HCT116 (cell line): ENCODE results near the gene VEGFA. TPM values are rescaled to one million over a fixed set of nuclear protein-coding genes. Genes with fewer than 3 reads are reported as not detected.
A peak's percentile ranks its signal among the peaks of the same experiment; 100 is the strongest.

ENCODE experiments used
- ATAC-seq: fragments of 200-7000 bp; cut with Tn5 transposase; 2 replicates; pipeline ENCODE4 v1.9.1; 2020; ENCODE audit warnings: mild to moderate bottlenecking, moderate library complexity
- BruUV-seq: library from RNA; stranded (reverse); fragments of 400-500 nt; replicated peaks from 2 replicates; lab custom pipeline; 2021; lab: Mats Ljungman, UMichigan
- CTCF ChIA-PET: fragments of 300-600 bp; sonication (Branson Sonifier 250); formaldehyde crosslinking; loops from one replicate; lab custom pipeline; 2021; ENCODE audit warnings: antibody characterized with exemption; lab: Charles Lee
- POLR2A ChIA-PET: fragments of 300-600, 350-600 bp; sonication (Branson Sonifier 250); formaldehyde crosslinking; loops from one replicate; lab custom pipeline; 2021; ENCODE audit warnings: antibody characterized with exemption; lab: Charles Lee
- RAD21 ChIA-PET, 2 experiments: fragments of 300-600 bp; sonication (Branson Sonifier 250); formaldehyde crosslinking; loops; one replicate each; lab custom pipeline; 2023; ENCODE audit warnings: low total read pairs in 2 of 2; ENCODE audit not compliant: uncharacterized antibody in 2 of 2, unreplicated experiment in 2 of 2, low non-redundant PET in 1 of 2; lab: Charles Lee
- DNase-seq: peaks from one replicate; pipeline ENCODE4 v3.0.0-alpha.2; 2010; ENCODE audit warnings: low read depth, low spot score
- H2AFZ ChIP-seq: fragments of 200-600 bp; shearing (Covaris generic), sonication (generic); 2 replicates; pipeline ENCODE4 v1.6.1; 2017; ENCODE audit warnings: low read depth, mixed run types, mixed read lengths, antibody characterized with exemption, low read length; ENCODE audit not compliant: poor library complexity, severe bottlenecking
- H3K27ac ChIP-seq: 2 replicates; pipeline ENCODE4 v1.5.1; 2012; ENCODE audit warnings: low read depth, low read length
- H3K27me3 ChIP-seq: fragments of 200-600 bp; sonication (generic); 2 replicates; pipeline ENCODE4 v1.6.1; 2016; ENCODE audit warnings: mixed run types, low read length, mixed read lengths; ENCODE audit not compliant: insufficient read depth
- H3K36me3 ChIP-seq, 2 experiments: fragments of 200-500 bp in 1 of 2; fragments of 200-600 bp in 1 of 2; sonication (Bioruptor generic) in 1 of 2; sonication (generic) in 1 of 2; 2 replicates each; pipeline versions ENCODE4 v1.5.1 to v1.6.1; 2014 to 2016; ENCODE audit warnings: low read length in 2 of 2, inconsistent platforms in 1 of 2, mixed read lengths in 1 of 2, mixed run types in 1 of 2; ENCODE audit not compliant: insufficient read depth in 2 of 2, control insufficient read depth in 1 of 2
- H3K4me1 ChIP-seq, 2 experiments: fragments of 200-600 bp in 1 of 2; sonication (generic) in 1 of 2; 2 replicates each; pipeline versions ENCODE4 v1.5.1 to v1.6.1; 2012 to 2017; ENCODE audit warnings: low read length in 2 of 2, inconsistent platforms in 1 of 2, mild to moderate bottlenecking in 1 of 2, mixed read lengths in 1 of 2, mixed run types in 1 of 2, moderate library complexity in 1 of 2; ENCODE audit not compliant: insufficient read depth in 2 of 2, control insufficient read depth in 1 of 2
- H3K4me2 ChIP-seq: fragments of 200-600 bp; sonication (generic); 2 replicates; pipeline ENCODE4 v1.6.1; 2017; ENCODE audit warnings: mixed run types, low read length, mixed read lengths
- H3K4me3 ChIP-seq, 2 experiments: fragments of 200-600 bp in 1 of 2; sonication (generic) in 1 of 2; replicated peaks in 1 of 2; 2 replicates each; pipeline ENCODE4 v1.5.1; 2011 to 2016; ENCODE audit warnings: low read length in 2 of 2, control low read depth in 1 of 2, low read depth in 1 of 2, mild to moderate bottlenecking in 1 of 2, mixed read lengths in 1 of 2, mixed run types in 1 of 2
- H3K79me2 ChIP-seq: fragments of 200-600 bp; sonication (generic); 2 replicates; pipeline ENCODE4 v1.6.1; 2017; ENCODE audit warnings: mild to moderate bottlenecking, mixed run types, low read length, moderate library complexity, mixed read lengths; ENCODE audit not compliant: insufficient read depth
- H3K9ac ChIP-seq: fragments of 200-600 bp; sonication (generic); 2 replicates; pipeline ENCODE4 v1.6.1; 2016; ENCODE audit warnings: low read length, mixed read lengths
- H3K9me2 ChIP-seq: fragments of 200-600 bp; sonication (generic), shearing (Covaris generic); 2 replicates; pipeline ENCODE4 v1.6.1; 2017; ENCODE audit warnings: mixed run types, mild to moderate bottlenecking, moderate library complexity; ENCODE audit not compliant: insufficient read depth
- H3K9me3 ChIP-seq, 2 experiments: fragments of 200-500 bp in 1 of 2; fragments of 200-600 bp in 1 of 2; sonication (Bioruptor generic) in 1 of 2; sonication (generic) in 1 of 2; 2 replicates each; pipeline ENCODE4 v1.6.1; 2014 to 2017; ENCODE audit warnings: low read length in 2 of 2, mixed read lengths in 2 of 2, inconsistent platforms in 1 of 2, low read depth in 1 of 2, mild to moderate bottlenecking in 1 of 2, mixed run types in 1 of 2, moderate library complexity in 1 of 2; ENCODE audit not compliant: control insufficient read depth in 1 of 2, insufficient read depth in 1 of 2
- H4K20me1 ChIP-seq: fragments of 200-600 bp; sonication (generic), shearing (Covaris generic); 2 replicates; pipeline ENCODE4 v1.6.1; 2017; ENCODE audit warnings: mixed run types, mild to moderate bottlenecking, moderate library complexity; ENCODE audit not compliant: insufficient read depth
- CEBPB ChIP-seq: IDR thresholded peaks from 2 replicates; pipeline ENCODE4 v1.6.1; 2012; ENCODE audit warnings: low read depth
- POLR2AphosphoS5 ChIP-seq: IDR thresholded peaks from 2 replicates; pipeline ENCODE4 v1.6.1; 2011; ENCODE audit warnings: mild to moderate bottlenecking, low read depth, low read length, moderate library complexity
- SP1 ChIP-seq: IDR thresholded peaks from 2 replicates; pipeline ENCODE4 v1.6.1; 2012; ENCODE audit warnings: low read depth
- SRF ChIP-seq: IDR thresholded peaks from 2 replicates; pipeline ENCODE4 v1.6.1; 2012; ENCODE audit warnings: low read depth
- ZFX ChIP-seq: fragments of 450-650 bp; IDR thresholded peaks from 2 replicates; pipeline ENCODE4 v1.6.1; 2017
- intact Hi-C: fragments of 100-400 bp; cut with micrococcal nuclease; formaldehyde crosslinking; loops from 2 replicates; pipeline ENCODE4 v1.10.0; 2022
- total RNA-seq: library from RNA; stranded (reverse); gene quantifications from one replicate; pipeline ENCODE4 v1.2.1, GENCODE V29; 2021; ENCODE audit not compliant: unreplicated experiment
- TF ChIP-seq, protein P1 (sequence below), 3 experiments: fragments of 200-600 bp in 1 of 3; sonication (generic) in 1 of 3; IDR thresholded peaks in 2 of 3; conservative IDR thresholded peaks in 1 of 3; 2 replicates each; pipeline ENCODE4 v1.5.1; 2012 to 2017; ENCODE audit warnings: low read depth in 2 of 3, low read length in 2 of 3, antibody characterized with exemption in 1 of 3, borderline replicate concordance in 1 of 3, control low read depth in 1 of 3, mild to moderate bottlenecking in 1 of 3, mixed read lengths in 1 of 3, mixed run types in 1 of 3, moderate library complexity in 1 of 3; ENCODE audit not compliant: insufficient read depth in 1 of 3
- TF ChIP-seq, protein P2 (sequence below): IDR thresholded peaks from 2 replicates; pipeline ENCODE4 v1.6.1; 2012
- TF ChIP-seq, protein P3 (sequence below): IDR thresholded peaks from 2 replicates; pipeline ENCODE4 v1.6.1; 2011; ENCODE audit warnings: mild to moderate bottlenecking, low read length, moderate library complexity; ENCODE audit not compliant: insufficient replicate concordance; ENCODE audit errors: extremely low read depth
- TF ChIP-seq, protein P4 (sequence below): IDR thresholded peaks from 2 replicates; pipeline ENCODE4 v1.6.1; 2012; ENCODE audit warnings: low read depth

VEGFA gene
- total RNA-seq, 1 experiment from 2014 or later, result 112 TPM

DNA sequence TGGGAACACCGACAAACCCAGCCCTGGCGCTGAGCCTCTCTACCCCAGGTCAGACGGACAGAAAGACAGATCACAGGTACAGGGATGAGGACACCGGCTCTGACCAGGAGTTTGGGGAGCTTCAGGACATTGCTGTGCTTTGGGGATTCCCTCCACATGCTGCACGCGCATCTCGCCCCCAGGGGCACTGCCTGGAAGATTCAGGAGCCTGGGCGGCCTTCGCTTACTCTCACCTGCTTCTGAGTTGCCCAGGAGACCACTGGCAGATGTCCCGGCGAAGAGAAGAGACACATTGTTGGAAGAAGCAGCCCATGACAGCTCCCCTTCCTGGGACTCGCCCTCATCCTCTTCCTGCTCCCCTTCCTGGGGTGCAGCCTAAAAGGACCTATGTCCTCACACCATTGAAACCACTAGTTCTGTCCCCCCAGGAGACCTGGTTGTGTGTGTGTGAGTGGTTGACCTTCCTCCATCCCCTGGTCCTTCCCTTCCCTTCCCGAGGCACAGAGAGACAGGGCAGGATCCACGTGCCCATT is 15.3 kb downstream of the VEGFA start:
- ChIA-PET POLR2A (interaction anchor here (0.7 kb wide), 1 partner anchor 156 kb away, joined by 4 read pairs; the partner anchor contains the start of gene GTPBP2), CTCF (interaction anchor here (1.6 to 1.8 kb wide), 2 partner anchors 11 to 17 kb away, joined by 3 to 5 read pairs; no protein-coding TSS in a partner anchor)

DNA sequence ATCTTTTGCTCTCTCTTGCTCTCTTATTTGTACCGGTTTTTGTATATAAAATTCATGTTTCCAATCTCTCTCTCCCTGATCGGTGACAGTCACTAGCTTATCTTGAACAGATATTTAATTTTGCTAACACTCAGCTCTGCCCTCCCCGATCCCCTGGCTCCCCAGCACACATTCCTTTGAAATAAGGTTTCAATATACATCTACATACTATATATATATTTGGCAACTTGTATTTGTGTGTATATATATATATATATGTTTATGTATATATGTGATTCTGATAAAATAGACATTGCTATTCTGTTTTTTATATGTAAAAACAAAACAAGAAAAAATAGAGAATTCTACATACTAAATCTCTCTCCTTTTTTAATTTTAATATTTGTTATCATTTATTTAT is 15.9 kb downstream of the VEGFA start:
- no peak for DNase-seq
- intact Hi-C loops, result no loop called here
- no TSS peak for BruUV-seq
- Histone ChIP-seq H3K27ac (no peak overlapping the region), H3K27me3 (no peaks in the 10 kb centered on the region), H3K9ac (no peak overlapping the region), H3K9me2 (no peaks in the 10 kb centered on the region), H2AFZ (no peak overlapping the region), H3K9me3 (no peaks in the 10 kb centered on the region), H4K20me1 (no peaks in the 10 kb centered on the region), H3K79me2 (peaks cover 11% of the 10 kb centered on the region; the same call in 1 of the 2 replicates), H3K4me3 (no peak overlapping the region), H3K4me2 (no peak overlapping the region), H3K4me1 (no peaks in the 10 kb centered on the region), H3K36me3 (peaks cover 15 to 47% of the 10 kb centered on the region in 2 experiments; a peak in 3 of 4 replicates)
- ChIA-PET RAD21 (no interaction called here), POLR2A (interaction anchor here (0.7 to 1.3 kb wide), 3 partner anchors 8 to 156 kb away, joined by 4 to 5 read pairs (median 4); partner anchors contain the start of gene GTPBP2), CTCF (interaction anchor here (1.0 to 1.8 kb wide), 5 partner anchors 11 to 157 kb away, joined by 3 to 5 read pairs (median 3); partner anchors contain the start of genes GTPBP2 and VEGFA)
- ATAC-seq, result no peak
- TF ChIP-seq, protein P1, sequence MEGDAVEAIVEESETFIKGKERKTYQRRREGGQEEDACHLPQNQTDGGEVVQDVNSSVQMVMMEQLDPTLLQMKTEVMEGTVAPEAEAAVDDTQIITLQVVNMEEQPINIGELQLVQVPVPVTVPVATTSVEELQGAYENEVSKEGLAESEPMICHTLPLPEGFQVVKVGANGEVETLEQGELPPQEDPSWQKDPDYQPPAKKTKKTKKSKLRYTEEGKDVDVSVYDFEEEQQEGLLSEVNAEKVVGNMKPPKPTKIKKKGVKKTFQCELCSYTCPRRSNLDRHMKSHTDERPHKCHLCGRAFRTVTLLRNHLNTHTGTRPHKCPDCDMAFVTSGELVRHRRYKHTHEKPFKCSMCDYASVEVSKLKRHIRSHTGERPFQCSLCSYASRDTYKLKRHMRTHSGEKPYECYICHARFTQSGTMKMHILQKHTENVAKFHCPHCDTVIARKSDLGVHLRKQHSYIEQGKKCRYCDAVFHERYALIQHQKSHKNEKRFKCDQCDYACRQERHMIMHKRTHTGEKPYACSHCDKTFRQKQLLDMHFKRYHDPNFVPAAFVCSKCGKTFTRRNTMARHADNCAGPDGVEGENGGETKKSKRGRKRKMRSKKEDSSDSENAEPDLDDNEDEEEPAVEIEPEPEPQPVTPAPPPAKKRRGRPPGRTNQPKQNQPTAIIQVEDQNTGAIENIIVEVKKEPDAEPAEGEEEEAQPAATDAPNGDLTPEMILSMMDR (IDR thresholded peaks at IDR 0.05 in 2 of 3, conservative IDR thresholded peaks at IDR 0.05 in 1 of 3; ENCODE audit: borderline replicate concordance in 1 of 3, insufficient read depth in 1 of 3, low read depth in 2 of 3, low read length in 2 of 3), result no peak
- TF ChIP-seq SP1 (no peak), SRF (no peak), CEBPB (no peak), ZFX (no peak)
- TF ChIP-seq, protein P2, sequence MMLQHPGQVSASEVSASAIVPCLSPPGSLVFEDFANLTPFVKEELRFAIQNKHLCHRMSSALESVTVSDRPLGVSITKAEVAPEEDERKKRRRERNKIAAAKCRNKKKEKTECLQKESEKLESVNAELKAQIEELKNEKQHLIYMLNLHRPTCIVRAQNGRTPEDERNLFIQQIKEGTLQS, result no peak
- TF ChIP-seq, protein P3, sequence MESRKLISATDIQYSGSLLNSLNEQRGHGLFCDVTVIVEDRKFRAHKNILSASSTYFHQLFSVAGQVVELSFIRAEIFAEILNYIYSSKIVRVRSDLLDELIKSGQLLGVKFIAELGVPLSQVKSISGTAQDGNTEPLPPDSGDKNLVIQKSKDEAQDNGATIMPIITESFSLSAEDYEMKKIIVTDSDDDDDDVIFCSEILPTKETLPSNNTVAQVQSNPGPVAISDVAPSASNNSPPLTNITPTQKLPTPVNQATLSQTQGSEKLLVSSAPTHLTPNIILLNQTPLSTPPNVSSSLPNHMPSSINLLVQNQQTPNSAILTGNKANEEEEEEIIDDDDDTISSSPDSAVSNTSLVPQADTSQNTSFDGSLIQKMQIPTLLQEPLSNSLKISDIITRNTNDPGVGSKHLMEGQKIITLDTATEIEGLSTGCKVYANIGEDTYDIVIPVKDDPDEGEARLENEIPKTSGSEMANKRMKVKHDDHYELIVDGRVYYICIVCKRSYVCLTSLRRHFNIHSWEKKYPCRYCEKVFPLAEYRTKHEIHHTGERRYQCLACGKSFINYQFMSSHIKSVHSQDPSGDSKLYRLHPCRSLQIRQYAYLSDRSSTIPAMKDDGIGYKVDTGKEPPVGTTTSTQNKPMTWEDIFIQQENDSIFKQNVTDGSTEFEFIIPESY, result no peak
- TF ChIP-seq, protein P4, sequence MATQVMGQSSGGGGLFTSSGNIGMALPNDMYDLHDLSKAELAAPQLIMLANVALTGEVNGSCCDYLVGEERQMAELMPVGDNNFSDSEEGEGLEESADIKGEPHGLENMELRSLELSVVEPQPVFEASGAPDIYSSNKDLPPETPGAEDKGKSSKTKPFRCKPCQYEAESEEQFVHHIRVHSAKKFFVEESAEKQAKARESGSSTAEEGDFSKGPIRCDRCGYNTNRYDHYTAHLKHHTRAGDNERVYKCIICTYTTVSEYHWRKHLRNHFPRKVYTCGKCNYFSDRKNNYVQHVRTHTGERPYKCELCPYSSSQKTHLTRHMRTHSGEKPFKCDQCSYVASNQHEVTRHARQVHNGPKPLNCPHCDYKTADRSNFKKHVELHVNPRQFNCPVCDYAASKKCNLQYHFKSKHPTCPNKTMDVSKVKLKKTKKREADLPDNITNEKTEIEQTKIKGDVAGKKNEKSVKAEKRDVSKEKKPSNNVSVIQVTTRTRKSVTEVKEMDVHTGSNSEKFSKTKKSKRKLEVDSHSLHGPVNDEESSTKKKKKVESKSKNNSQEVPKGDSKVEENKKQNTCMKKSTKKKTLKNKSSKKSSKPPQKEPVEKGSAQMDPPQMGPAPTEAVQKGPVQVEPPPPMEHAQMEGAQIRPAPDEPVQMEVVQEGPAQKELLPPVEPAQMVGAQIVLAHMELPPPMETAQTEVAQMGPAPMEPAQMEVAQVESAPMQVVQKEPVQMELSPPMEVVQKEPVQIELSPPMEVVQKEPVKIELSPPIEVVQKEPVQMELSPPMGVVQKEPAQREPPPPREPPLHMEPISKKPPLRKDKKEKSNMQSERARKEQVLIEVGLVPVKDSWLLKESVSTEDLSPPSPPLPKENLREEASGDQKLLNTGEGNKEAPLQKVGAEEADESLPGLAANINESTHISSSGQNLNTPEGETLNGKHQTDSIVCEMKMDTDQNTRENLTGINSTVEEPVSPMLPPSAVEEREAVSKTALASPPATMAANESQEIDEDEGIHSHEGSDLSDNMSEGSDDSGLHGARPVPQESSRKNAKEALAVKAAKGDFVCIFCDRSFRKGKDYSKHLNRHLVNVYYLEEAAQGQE, result no peak

More for the DNA sequence above, 15.3 kb downstream of the VEGFA start:
- Histone ChIP-seq H3K9me2 (no peaks in the 10 kb centered on the region), H3K27me3 (no peaks in the 10 kb centered on the region), H3K4me2 (no peak overlapping the region), H3K36me3 (peaks cover 18 to 50% of the 10 kb centered on the region in 2 experiments), H3K79me2 (peaks cover 11% of the 10 kb centered on the region; the same call in 1 of the 2 replicates), H3K27ac (no peak overlapping the region), H3K4me1 (no peaks in the 10 kb centered on the region), H4K20me1 (no peaks in the 10 kb centered on the region), H2AFZ (no peak overlapping the region), H3K4me3 (no peak overlapping the region), H3K9me3 (no peaks in the 10 kb centered on the region), H3K9ac (no peak overlapping the region)
- intact Hi-C loops, result no loop called here
- RAD21 ChIA-PET, result no interaction called here
- BruUV-seq, result TSS peak; percentile 20
- DNase-seq (no peak), ATAC-seq (no peak)
- TF ChIP-seq, protein P2, result no peak
- peak; percentile 35; the same call in 1 of the 2 replicates for TF ChIP-seq POLR2AphosphoS5
